ENCODE results near the gene FBXO7.

GRCh38 chr22:32462452-32462851, 12.2 kb upstream of the FBXO7 start:
- TF ChIP-seq CTCF (tag by site-specific recombination; IDR thresholded peaks at IDR 0.05) = no peak
- no peak for TF ChIP-seq ELK4 (IDR thresholded peaks at IDR 0.05; ENCODE audit: borderline replicate concordance, low read depth, low read length)
- TF ChIP-seq ZBTB49 (tag by site-specific recombination; IDR thresholded peaks at IDR 0.05; ENCODE audit: low read depth) = no peak
- no peak for TF ChIP-seq ZNF24 (tag by site-specific recombination; IDR thresholded peaks at IDR 0.05)
- no peak for TF ChIP-seq ZNF426 (tag by site-specific recombination; IDR thresholded peaks at IDR 0.05)
- no peak for TF ChIP-seq PRDM10 (tag by site-specific recombination; IDR thresholded peaks at IDR 0.05)
